ENCODE measurements around the gene MITF.

Gene MITF

DNA sequence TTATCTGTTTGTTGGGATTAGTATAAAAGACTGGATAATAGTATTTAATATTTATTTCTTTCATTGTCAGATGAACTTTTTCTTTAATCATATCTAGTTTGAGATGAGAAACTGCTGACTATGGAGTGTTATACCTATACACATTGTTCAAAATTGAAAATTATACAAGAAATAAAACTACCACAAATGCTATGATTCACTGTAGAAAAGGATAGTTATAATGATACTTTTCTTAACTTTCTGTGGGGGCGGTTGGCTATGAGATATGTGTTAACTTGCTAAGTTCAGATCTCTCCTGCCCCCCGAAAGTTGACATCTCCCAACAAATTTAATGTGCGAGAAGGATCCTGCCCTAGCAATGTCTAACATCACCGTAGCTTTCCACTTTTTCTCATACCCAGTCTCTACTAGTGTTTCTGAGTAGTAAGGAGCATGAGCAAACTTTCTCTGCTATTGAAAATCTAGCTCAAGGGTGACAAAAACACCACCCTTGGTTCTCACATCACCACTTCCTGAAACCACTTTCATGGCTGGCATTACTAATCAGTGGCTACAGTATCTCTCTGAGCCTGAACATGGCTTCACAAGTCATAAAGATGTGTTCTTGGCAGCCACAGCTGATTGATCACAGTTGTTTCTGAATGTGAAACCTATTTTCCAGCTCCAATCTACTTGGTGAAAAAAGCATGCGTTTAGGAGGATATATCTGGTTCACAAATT, 244.4 kb downstream of the MITF start:
- DNase-seq = no peak

DNA sequence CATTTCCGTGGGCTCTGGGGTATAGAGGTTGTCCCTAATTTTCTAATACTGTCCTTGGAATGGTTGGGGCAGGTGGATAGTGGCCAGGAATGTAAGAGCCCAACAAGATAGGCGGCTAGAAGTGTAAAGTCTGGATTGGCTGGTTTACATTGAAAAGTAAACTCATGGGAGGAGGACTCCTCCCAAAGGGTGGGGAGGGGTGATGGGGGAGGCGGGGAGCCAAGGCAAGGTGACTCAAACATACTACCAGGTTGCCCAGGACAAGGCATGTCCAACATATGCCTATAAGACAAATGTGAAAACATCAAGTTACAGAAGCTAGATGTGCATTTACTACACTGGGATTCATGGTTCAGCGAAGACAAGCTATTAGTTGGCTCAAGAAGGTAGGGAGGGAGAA, 246.0 kb downstream of the MITF start:
- no peak for DNase-seq

DNA sequence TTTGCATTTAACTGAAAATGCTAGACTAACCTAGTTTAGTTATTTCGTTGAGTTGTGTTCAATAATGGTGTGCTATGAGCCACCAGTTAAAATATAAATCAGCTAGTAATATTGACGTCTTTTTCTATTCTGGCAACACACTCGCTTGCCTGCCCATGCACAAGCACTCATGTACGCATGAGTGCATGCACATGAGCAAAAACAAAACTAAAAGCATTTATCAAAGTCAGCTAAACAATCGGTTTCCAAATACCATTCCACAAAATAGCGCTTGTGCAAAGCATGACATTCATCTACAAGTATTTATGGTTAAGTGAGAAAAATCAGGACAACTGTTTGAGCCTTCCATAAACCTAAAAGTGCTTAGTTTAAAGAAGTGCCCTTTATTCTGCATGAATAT, 247.2 kb downstream of the MITF start:
- no peak for DNase-seq

DNA sequence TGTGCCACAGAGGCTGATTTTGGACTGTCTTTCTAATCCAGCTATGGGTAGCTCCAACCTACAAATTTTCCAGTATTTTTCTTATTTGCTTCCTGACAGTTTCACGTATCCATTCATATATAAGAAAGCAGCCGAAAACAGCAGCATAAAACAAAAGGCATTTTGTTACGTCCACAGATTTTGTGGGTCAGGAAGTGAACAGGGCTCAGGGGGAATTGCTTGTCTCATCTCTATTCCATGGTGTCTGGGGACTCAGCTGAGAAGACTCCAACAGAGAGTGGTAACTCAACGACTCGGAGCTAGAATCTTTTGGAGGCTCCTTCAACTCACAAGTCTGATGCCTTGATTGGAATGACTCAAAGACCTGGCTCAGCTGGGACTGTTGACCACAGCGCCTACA, 248.6 kb downstream of the MITF start:
- no peak for DNase-seq

DNA sequence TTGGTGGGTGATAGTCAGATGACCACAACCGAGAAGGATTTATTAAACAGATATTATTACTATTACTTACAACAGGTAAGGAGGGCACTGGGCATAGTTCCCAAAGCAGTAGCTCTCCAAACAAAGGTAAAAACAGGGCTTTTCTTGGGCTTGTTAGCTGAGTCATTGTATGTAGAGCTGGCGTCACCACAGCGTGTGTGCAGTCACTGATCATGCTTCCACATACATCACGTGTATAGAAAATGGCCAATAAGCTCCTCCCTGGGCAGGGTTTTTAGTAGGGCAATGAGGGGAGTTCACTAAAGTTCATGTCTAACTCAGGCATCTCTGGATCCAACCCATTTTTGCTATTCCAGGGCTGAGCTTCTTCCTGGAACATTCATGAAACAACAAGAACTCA, 254.5 kb downstream of the MITF start:
- peak; percentile 2 for DNase-seq

DNA sequence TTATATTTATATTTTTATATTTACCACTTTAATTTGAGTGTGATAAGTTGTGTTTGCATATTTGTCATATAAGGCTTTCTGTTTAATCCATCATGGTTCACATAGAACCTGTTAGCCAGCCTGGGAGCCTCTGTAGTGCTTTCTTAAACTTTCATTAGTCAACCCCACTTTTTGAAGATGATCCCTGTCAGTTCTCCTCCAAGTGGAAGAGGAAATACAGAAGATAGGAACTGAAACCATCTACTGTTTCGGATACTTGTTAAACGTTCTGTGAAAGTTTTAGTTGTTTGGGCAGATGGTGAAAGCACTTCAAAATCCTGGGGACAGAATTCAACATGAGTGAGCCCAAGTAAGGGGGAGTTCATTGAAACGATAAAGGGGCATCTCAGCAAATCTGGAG, 255.7 kb downstream of the MITF start:
- no peak for DNase-seq

DNA sequence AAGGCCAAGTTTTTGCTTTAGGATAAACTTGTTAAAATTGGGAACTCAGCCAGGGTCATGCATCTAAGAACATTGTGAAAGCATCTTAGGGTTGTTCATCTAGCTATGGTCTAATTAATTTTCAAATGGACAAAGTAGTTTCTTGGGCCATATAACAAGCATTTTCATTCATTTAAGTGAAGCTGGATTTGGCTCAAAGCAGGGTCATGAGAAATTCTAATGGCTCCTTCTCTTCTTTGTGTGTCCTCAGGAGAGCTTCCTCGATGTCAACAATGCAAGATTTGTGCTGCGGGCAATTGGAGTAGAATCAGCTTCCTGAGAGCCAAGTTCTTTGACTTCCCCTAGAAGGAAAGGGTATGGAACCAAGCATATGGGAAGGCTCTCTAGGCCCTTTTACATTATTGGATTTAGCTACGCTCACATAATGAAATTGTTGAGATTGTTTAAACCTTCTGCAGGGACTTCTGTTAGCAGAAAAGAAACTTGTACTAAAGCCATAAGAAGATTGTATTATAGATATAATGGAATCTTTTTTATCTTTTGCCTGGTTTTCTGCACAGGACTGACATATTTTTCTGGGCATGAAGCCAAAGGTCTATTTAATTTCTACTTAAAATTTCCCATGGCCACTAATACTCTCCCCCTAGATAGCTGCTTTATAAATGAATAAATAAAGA, 258.5 kb downstream of the MITF start:
- DNase-seq = no peak

DNA sequence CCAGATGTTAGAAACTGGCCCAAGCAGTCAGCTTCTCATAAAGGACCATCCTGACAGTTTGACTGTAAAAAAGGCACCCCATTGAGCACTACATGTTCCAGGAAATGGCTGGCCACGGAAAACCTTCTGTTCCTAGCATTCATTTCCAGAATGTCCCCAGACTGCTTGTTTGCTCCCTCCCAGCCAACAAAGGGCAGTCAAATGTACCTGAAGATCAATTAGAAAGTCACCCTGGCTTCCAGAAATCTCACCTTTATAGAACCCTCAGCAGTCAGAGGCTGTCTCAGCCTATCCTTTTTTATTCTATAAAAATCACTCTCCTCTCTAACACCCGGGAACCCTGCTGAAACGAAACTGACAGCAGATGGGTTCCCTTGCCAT, 259.5 kb downstream of the MITF start:
- DNase-seq = no peak

DNA sequence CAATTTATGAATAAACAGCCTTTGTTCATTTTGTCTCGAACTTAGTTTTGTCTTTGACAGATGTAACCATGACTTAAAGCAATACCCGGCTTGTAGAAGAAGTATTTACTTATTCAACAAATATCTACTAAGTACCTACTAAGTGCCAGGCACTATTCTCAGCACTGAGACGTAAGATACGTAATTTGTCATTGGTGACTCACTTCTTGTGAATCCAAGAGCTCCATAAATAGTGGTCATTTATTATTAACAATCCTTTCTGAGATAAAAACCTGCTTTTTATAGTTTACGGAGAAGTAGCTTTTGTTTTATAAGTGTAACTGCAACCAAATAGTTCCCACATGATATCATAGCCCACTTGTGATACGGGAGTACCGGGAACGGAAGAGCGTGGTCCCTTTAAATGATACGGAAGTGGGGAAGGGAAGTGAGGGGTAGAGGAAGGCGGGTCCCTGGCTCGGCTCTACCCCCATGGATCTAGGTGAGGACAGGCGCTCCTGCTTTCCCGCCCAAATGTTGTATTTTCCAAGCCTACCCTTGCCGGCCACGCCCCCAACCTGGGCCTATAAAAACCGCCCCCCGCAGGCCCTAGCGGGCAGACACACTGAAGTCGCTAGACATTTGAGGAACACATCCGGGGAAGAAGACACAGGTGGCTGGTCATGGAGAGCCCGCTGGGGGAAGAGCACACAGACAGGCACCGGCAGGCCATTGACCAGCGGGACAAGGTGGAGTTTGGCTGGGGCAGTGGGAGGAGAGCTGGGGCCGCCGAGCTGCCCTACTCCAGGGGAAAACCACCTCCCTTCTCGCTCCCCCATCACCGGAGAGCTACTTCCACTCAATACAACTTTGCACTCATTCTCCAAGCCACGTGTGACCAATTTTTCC, 260.1 kb downstream of the MITF start, which contains the start of gene SAMMSON:
Gene SAMMSON (plus strand): TSS at position 594 of the 888 bp plus-strand sequence.
- no peak for DNase-seq

DNA sequence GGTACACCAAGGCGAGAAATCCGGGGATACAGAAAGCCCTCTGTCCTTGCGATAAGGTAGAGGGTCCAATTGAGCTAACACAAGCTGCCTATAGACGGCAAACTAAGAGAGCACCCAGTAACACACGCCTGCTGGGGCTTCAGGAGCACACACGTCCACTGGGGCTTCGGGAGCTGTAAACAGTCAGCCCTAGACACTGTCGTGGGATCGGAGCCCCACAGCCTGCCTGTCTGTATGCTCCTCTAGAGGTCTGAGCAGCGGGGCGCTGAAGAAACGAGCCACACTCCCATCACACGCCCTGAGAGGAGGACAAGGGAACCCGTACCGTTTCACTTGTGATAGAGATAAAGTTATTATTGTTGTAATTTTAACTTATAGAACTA, 260.8 kb downstream of the MITF start:
- peak; percentile 2 for DNase-seq

DNA sequence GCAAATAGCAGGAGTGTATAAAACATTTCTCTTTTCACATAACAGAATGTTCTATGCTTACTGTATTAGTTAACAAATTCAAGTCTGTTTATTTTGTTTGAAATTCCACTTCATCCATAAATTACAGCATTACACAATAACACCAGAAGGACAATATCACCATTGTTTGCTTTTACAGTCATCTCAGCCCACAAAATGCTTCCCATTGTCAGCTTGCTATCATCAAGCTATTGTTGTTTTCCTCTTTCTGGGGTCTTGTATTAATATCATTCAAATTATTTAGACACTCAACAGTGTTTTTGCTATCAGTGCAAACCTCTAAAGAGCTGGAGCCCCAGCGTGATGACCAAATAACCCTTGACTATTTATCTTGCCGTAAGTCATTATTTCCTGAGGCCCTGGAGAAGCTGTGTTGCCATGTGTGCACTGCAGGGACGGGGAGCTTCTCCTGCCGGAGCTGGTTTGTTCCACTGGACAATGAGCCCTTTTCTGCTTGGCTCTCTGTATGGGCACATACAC, 261.4 kb downstream of the MITF start:
- no peak for DNase-seq

DNA sequence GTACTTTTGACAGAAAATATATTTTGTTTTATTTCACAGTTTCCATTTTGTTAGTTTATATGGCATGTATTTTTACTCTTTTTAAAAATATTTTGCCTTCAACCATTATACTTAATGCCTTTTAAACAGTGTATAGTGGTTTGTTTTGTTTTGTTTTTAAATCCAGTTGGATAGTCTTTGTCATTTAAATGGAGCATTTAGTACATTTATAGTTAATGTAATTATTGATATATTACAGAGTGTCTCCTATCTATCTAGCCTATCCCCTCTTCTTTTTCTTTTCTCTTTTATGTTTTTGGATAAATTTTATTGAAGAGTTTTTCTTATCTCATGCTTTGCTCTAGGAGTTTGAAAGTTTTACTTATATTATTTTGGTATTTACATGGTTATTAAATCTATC, 263.9 kb downstream of the MITF start:
- DNase-seq = no peak

DNA sequence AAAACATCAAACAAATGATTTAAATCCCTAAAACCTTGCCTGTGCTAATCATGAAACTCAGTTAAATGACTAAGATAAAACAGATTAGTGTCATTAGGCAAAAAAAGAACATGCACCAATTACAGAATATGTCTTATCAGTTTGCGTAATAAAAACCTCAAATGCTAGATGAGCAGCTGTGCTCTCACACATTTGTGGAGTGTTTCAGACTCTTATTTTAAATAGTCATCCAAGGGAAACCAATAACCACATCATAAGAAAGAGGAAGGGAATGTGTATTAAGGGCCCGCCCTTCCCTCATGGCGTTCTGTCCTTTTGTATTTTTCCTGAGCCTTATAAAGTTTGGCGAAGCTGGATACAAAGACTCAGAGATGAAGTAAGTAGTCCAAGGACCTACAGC, 266.8 kb downstream of the MITF start:
- DNase-seq = peak; percentile 33

DNA sequence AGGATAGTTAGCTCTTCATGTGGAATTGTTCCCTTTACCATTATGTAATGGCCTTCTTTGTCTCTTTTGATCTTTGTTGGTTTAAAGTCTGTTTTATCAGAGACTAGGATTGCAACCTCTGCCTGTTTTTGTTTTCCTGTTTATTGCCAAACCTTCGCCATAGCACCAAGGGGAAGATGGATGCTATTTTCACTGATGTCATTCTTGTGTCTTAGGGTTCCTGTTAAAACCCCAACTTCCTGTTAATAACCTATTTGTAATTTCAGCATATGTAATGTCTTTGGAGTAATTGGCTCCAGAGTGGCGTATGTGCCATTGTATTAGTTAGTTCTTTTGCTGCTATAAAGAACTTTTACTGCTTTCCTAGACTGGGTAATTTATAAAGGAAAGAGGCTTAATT, 271.1 kb downstream of the MITF start:
- DNase-seq = no peak

DNA sequence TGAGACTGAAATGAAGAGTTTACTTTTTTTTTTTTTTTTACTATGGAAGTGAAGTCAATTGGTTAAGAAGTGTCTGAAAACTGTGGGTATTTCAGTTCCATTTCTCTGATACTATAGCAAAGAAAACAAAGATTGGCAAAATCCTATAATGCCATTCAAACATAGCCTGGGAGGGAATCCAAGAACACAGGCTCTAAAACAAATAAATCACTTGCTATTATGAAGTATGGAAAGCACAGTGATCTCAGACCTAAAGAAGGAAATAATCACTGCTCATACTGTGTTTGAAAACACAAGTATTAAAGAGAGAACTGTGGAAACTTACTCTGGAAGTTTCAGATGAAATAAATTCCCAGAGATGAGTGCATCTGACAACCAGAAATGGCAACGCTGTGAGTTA, 272.3 kb downstream of the MITF start:
- DNase-seq = no peak
